K562 (cell line): Measurements from ENCODE around the gene ARID4B. TPM values are rescaled to one million over a fixed set of nuclear protein-coding genes. Genes with fewer than 3 reads are reported as not detected.

Source experiments
- ASH1L ChIP-seq: fragments of 450-650 bp; IDR thresholded peaks from 2 replicates; pipeline ENCODE4 v1.6.1; 2018; ENCODE audit warnings: borderline replicate concordance, mild to moderate bottlenecking, low read depth; ENCODE audit not compliant: partially characterized antibody
- BCL6 ChIP-seq: fragments of 250-450 bp; sonication (Bioruptor Pico); IDR thresholded peaks from 2 replicates; pipeline ENCODE4 v1.4.0; 2020
- CBFA2T2 ChIP-seq: fragments of 450-650 bp; conservative IDR thresholded peaks from 2 replicates; pipeline ENCODE4 v1.6.1; 2017; ENCODE audit warnings: mild to moderate bottlenecking
- FIP1L1 ChIP-seq: fragments of 200-400 bp; formaldehyde crosslinking; IDR thresholded peaks from 2 replicates; pipeline ENCODE4 v1.6.1; 2018; ENCODE audit warnings: mild to moderate bottlenecking, low read depth, low read length; ENCODE audit not compliant: poor library complexity, severe bottlenecking
- FOXJ3 ChIP-seq: sonication (generic); formaldehyde crosslinking; IDR thresholded peaks from 2 replicates; pipeline ENCODE4 v1.4.0; 2020; ENCODE audit warnings: mild to moderate bottlenecking, missing genetic modification reagents
- HNRNPL ChIP-seq: fragments of 200-400 bp; formaldehyde crosslinking; IDR thresholded peaks from 2 replicates; pipeline ENCODE4 v1.6.1; 2017; ENCODE audit warnings: low read depth, mild to moderate bottlenecking, low read length
- KAT2B ChIP-seq: IDR thresholded peaks from one replicate; pipeline ENCODE4 v1.6.1; 2012; ENCODE audit warnings: low read depth, mild to moderate bottlenecking, control low read depth, inconsistent platforms, low read length, moderate library complexity
- MAFG ChIP-seq: fragments of 450-650 bp; conservative IDR thresholded peaks from 2 replicates; pipeline ENCODE4 v1.6.1; 2016; ENCODE audit warnings: missing genetic modification characterization, missing compliant biosample characterization
- MCM5 ChIP-seq: fragments of 450-650 bp; IDR thresholded peaks from 2 replicates; pipeline ENCODE4 v1.6.1; 2016; ENCODE audit warnings: low read depth
- PCBP1 ChIP-seq: fragments of 200-400 bp; formaldehyde crosslinking; IDR thresholded peaks from 2 replicates; pipeline ENCODE4 v1.6.1; 2018; ENCODE audit warnings: mild to moderate bottlenecking, low read depth, low read length; ENCODE audit not compliant: poor library complexity, severe bottlenecking
- PHB2 ChIP-seq: fragments of 450-650 bp; IDR thresholded peaks from 2 replicates; pipeline ENCODE4 v1.6.1; 2017; ENCODE audit warnings: low read depth
- PHF21A ChIP-seq: fragments of 450-650 bp; IDR thresholded peaks from 2 replicates; pipeline ENCODE4 v1.6.1; 2017; ENCODE audit warnings: low read depth, borderline replicate concordance
- PML ChIP-seq: IDR thresholded peaks from 2 replicates; pipeline ENCODE4 v1.6.1; 2012; ENCODE audit warnings: low read length, inconsistent platforms
- PTTG1 ChIP-seq: fragments of 450-650 bp; IDR thresholded peaks from 2 replicates; pipeline ENCODE4 v1.6.1; 2016; ENCODE audit warnings: low read depth, mild to moderate bottlenecking, missing genetic modification characterization, missing compliant biosample characterization
- RB1 ChIP-seq: fragments of 450-650 bp; IDR thresholded peaks from 2 replicates; pipeline ENCODE4 v1.6.1; 2017; ENCODE audit warnings: low read depth, mild to moderate bottlenecking
- RBM17 ChIP-seq: fragments of 200-400 bp; formaldehyde crosslinking; IDR thresholded peaks from 2 replicates; pipeline ENCODE4 v1.6.1; 2017; ENCODE audit warnings: low read depth, mild to moderate bottlenecking, low read length, borderline replicate concordance
- TAF9B ChIP-seq: fragments of 450-650 bp; IDR thresholded peaks from 2 replicates; pipeline ENCODE4 v1.6.1; 2018; ENCODE audit warnings: mild to moderate bottlenecking; ENCODE audit not compliant: partially characterized antibody
- TEAD4 ChIP-seq, 2 experiments: sonication (generic) in 1 of 2; formaldehyde crosslinking in 1 of 2; IDR thresholded peaks; 2 replicates each; pipeline versions ENCODE4 v1.6.1 to v1.8.0; 2012 to 2022; ENCODE audit warnings: borderline replicate concordance in 1 of 2, inconsistent platforms in 1 of 2, low read length in 1 of 2, mild to moderate bottlenecking in 1 of 2, missing genetic modification reagents in 1 of 2
- TSC22D4 ChIP-seq: fragments of 450-650 bp; IDR thresholded peaks from 2 replicates; pipeline ENCODE4 v1.6.1; 2016; ENCODE audit warnings: missing genetic modification characterization, missing biosample characterization, control low read depth
- ZFP36 ChIP-seq: fragments of 150-350 bp; IDR thresholded peaks from 2 replicates; pipeline ENCODE4 v1.6.1; 2018; ENCODE audit warnings: low read length, low read depth; ENCODE audit not compliant: partially characterized antibody
- ZNF41 ChIP-seq: fragments of 250-450 bp; sonication (Bioruptor Pico); conservative IDR thresholded peaks from 2 replicates; pipeline ENCODE4 v1.4.0; 2020; ENCODE audit warnings: mild to moderate bottlenecking
- polyA plus RNA-seq, 8 experiments: library from polyadenylated mRNA; depleted of rRNA in 4 of 8; stranded (reverse) in 5 of 8; unstranded in 3 of 8; fragments of >200 nt; fragmentation: Nextera tagmentation in 2 of 8; fragmentation: Illumina TruSeq in 1 of 8; extraction: Ambion mirVana in 2 of 8; extraction: Trizol in 1 of 8; gene quantifications; 2 replicates each; pipeline versions ENCODE4 v1.2.1 to v1.2.3, GENCODE V29; 2011 to 2014; ENCODE audit warnings: inconsistent platforms in 1 of 8, missing spikeins in 1 of 8
- total RNA-seq, 7 experiments: library from RNA; depleted of rRNA in 6 of 7; stranded (reverse); fragments of >200 nt in 6 of 7; fragmentation: Illumina TruSeq in 2 of 7; extraction: Trizol in 2 of 7; gene quantifications; 2 replicates each; pipeline versions ENCODE4 v1.2.1 to v1.2.3, GENCODE V29; 2011 to 2021; ENCODE audit warnings: low replicate concordance in 1 of 7
- TF ChIP-seq, protein P1 (sequence below), 2 experiments: fragments of 450-650 bp in 1 of 2; sonication (generic) in 1 of 2; formaldehyde crosslinking; conservative IDR thresholded peaks; 2 replicates each; pipeline versions ENCODE4 v1.4.0 to v1.8.1; 2020 to 2022; ENCODE audit warnings: mild to moderate bottlenecking in 1 of 2, missing genetic modification reagents in 1 of 2
- TF ChIP-seq, protein P2 (sequence below): sonication (generic); formaldehyde crosslinking; IDR thresholded peaks from 2 replicates; pipeline ENCODE4 v1.8.0; 2023; ENCODE audit warnings: mild to moderate bottlenecking, missing genetic modification reagents
- TF ChIP-seq, protein P3 (sequence below): fragments of 250-450 bp; sonication (Bioruptor Pico); IDR thresholded peaks from 2 replicates; pipeline ENCODE4 v1.4.0; 2020

The ARID4B gene
- total and polyA plus RNA-seq, 9 of the 15 experiments (the other 6 are each of a cell fraction or from before 2014, with no cell fraction given) = 8.4 to 38.9 (median 18.5) TPM

DNA sequence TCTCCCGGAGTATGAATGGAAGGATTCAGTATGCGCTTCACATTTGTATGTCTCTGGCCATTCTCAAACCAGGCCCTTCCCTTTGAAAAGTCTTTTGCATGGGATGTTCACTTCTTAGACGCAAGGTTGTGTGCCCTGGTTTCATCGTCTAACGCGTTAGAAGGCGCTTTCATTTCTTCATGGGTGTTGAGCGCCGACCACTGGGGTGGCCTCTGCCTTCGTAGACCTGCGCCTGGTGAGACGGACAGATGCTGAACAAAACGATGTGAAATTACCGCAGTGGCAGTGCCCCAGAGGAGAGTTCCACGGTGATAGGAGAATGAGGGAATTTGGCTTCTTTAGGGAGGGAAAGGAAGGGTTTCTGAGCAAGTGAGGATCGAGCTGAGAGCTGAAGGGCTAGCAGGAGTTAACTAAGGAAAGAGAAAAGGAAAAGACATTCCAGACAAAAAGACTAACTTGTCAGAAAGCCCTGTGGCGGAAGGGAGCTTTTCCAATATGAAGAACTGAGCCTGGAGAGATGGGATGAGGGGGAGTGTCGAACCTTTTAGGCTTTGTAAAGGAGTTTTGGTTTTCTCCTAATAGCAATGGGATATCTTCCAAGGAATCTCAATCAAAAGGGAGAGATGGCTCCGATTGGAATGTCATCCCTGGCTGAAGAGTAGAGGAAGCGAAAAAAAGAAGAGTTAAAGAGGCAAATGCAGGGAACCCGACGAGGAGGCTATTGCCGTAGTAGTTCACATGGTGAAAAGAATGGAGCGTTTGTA, 1.3 kb upstream of the ARID4B start (continued):
- TF ChIP-seq RB1 (peak; percentile 17; the same call in 1 of the 2 replicates), PCBP1 (no peak), FOXJ3 (CRISPR knock-in tag) (no peak), PHF21A (no peak), TAF9B (no peak), ZNF41 (CRISPR knock-in tag) (no peak), RBM17 (no peak), PML (no peak), BCL6 (CRISPR knock-in tag) (no peak), CBFA2T2 (no peak), TEAD4 (IDR thresholded peaks at IDR 0.05; ENCODE audit: low read length) (no peak), TEAD4 (CRISPR knock-in tag; IDR thresholded peaks at IDR 0.05; ENCODE audit: borderline replicate concordance) (no peak), KAT2B (no peak), MCM5 (no peak), FIP1L1 (no peak), HNRNPL (no peak), PHB2 (peak; percentile 27; the same call in 1 of the 2 replicates), ASH1L (no peak), MAFG (no peak), ZFP36 (no peak), PTTG1 (tag) (no peak), TSC22D4 (tag) (no peak)
- TF ChIP-seq, protein P1, sequence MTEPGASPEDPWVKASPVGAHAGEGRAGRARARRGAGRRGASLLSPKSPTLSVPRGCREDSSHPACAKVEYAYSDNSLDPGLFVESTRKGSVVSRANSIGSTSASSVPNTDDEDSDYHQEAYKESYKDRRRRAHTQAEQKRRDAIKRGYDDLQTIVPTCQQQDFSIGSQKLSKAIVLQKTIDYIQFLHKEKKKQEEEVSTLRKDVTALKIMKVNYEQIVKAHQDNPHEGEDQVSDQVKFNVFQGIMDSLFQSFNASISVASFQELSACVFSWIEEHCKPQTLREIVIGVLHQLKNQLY (CRISPR knock-in tag; conservative IDR thresholded peaks at IDR 0.05) = no peak
- TF ChIP-seq, protein P2, sequence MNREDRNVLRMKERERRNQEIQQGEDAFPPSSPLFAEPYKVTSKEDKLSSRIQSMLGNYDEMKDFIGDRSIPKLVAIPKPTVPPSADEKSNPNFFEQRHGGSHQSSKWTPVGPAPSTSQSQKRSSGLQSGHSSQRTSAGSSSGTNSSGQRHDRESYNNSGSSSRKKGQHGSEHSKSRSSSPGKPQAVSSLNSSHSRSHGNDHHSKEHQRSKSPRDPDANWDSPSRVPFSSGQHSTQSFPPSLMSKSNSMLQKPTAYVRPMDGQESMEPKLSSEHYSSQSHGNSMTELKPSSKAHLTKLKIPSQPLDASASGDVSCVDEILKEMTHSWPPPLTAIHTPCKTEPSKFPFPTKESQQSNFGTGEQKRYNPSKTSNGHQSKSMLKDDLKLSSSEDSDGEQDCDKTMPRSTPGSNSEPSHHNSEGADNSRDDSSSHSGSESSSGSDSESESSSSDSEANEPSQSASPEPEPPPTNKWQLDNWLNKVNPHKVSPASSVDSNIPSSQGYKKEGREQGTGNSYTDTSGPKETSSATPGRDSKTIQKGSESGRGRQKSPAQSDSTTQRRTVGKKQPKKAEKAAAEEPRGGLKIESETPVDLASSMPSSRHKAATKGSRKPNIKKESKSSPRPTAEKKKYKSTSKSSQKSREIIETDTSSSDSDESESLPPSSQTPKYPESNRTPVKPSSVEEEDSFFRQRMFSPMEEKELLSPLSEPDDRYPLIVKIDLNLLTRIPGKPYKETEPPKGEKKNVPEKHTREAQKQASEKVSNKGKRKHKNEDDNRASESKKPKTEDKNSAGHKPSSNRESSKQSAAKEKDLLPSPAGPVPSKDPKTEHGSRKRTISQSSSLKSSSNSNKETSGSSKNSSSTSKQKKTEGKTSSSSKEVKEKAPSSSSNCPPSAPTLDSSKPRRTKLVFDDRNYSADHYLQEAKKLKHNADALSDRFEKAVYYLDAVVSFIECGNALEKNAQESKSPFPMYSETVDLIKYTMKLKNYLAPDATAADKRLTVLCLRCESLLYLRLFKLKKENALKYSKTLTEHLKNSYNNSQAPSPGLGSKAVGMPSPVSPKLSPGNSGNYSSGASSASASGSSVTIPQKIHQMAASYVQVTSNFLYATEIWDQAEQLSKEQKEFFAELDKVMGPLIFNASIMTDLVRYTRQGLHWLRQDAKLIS (CRISPR knock-in tag) = no peak; the same call in 1 of the 2 replicates
- TF ChIP-seq, protein P3, sequence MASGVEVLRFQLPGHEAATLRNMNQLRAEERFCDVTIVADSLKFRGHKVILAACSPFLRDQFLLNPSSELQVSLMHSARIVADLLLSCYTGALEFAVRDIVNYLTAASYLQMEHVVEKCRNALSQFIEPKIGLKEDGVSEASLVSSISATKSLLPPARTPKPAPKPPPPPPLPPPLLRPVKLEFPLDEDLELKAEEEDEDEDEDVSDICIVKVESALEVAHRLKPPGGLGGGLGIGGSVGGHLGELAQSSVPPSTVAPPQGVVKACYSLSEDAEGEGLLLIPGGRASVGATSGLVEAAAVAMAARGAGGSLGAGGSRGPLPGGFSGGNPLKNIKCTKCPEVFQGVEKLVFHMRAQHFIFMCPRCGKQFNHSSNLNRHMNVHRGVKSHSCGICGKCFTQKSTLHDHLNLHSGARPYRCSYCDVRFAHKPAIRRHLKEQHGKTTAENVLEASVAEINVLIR (CRISPR knock-in tag) = no peak
